CD14-positive monocyte (primary cell): ENCODE results near the gene KRT6B. TPM values are rescaled to one million over a fixed set of nuclear protein-coding genes. Genes with fewer than 3 reads are reported as not detected.

Experiments
- DNase-seq, 3 donors: peaks; one replicate each; pipeline ENCODE4 v3.0.0-alpha.2; 2011 to 2022
- H2AFZ ChIP-seq: 2 replicates; pipeline ENCODE4 v1.6.0; 2012; ENCODE audit warnings: mild to moderate bottlenecking, low read depth, low read length, inconsistent platforms; ENCODE audit not compliant: insufficient read depth, poor library complexity, severe bottlenecking
- H3K27ac ChIP-seq, 2 donors: 1 replicate in 1 of 2; 2 replicates in 1 of 2; pipeline ENCODE4 v1.5.1; 2012 to 2013; ENCODE audit warnings: low read length in 2 of 2, control low read depth in 1 of 2, inconsistent platforms in 1 of 2, low read depth in 1 of 2, mild to moderate bottlenecking in 1 of 2
- H3K27me3 ChIP-seq, 2 donors: one replicate each; pipeline versions ENCODE4 v1.6.0 to v1.6.1; 2011 to 2013; ENCODE audit warnings: low read length in 2 of 2; ENCODE audit not compliant: control insufficient read depth in 2 of 2, insufficient read depth in 2 of 2
- H3K36me3 ChIP-seq, 2 donors: replicated peaks in 1 of 2; 1 replicate in 1 of 2; 2 replicates in 1 of 2; pipeline versions ENCODE4 v1.5.1 to v1.6.1; 2012 to 2013; ENCODE audit warnings: low read length in 2 of 2, control low read depth in 1 of 2, inconsistent platforms in 1 of 2, mild to moderate bottlenecking in 1 of 2; ENCODE audit not compliant: insufficient read depth in 2 of 2, control insufficient read depth in 1 of 2
- H3K4me1 ChIP-seq, 2 donors: 1 replicate in 1 of 2; 2 replicates in 1 of 2; pipeline versions ENCODE4 v1.5.1 to v1.6.1; 2012 to 2013; ENCODE audit warnings: low read length in 2 of 2, control low read depth in 1 of 2, inconsistent platforms in 1 of 2, mild to moderate bottlenecking in 1 of 2, moderate library complexity in 1 of 2; ENCODE audit not compliant: insufficient read depth in 2 of 2, control insufficient read depth in 1 of 2
- H3K4me2 ChIP-seq: replicated peaks from 2 replicates; pipeline ENCODE3; 2012; ENCODE audit warnings: low read length, moderate library complexity, mild to moderate bottlenecking; ENCODE audit not compliant: poor library complexity, severe bottlenecking; ENCODE audit errors: extremely low read depth
- H3K4me3 ChIP-seq, 3 experiments: fragments of 200-600 bp in 1 of 3; sonication (generic) in 1 of 3; replicated peaks in 1 of 3; 1 replicate in 2 of 3; 2 replicates in 1 of 3; pipeline ENCODE4 v1.5.1; 2011 to 2013; ENCODE audit warnings: low read length in 3 of 3, mild to moderate bottlenecking in 3 of 3, control low read depth in 2 of 3, low read depth in 2 of 3, inconsistent platforms in 1 of 3, moderate library complexity in 1 of 3
- H3K79me2 ChIP-seq: 2 replicates; pipeline ENCODE4 v1.6.0; 2012; ENCODE audit warnings: mild to moderate bottlenecking, control low read depth, inconsistent platforms, low read length, moderate library complexity; ENCODE audit not compliant: insufficient read depth
- H3K9ac ChIP-seq: 2 replicates; pipeline ENCODE4 v1.6.0; 2017; ENCODE audit warnings: low read length, mild to moderate bottlenecking; ENCODE audit not compliant: insufficient read depth, poor library complexity, severe bottlenecking
- H3K9me3 ChIP-seq, 2 donors: replicated peaks in 1 of 2; 1 replicate in 1 of 2; 2 replicates in 1 of 2; pipeline versions ENCODE4 v1.5.1 to v1.6.1; 2012 to 2013; ENCODE audit warnings: low read length in 2 of 2, control low read depth in 1 of 2; ENCODE audit not compliant: control insufficient read depth in 1 of 2, insufficient read depth in 1 of 2
- H4K20me1 ChIP-seq: 2 replicates; pipeline ENCODE4 v1.6.0; 2012; ENCODE audit warnings: mild to moderate bottlenecking, low read length, control low read depth, moderate library complexity; ENCODE audit not compliant: insufficient read depth
- H3K27ac Mint-ChIP-seq, 7 donors: one replicate each; pipeline ENCODE4 v1.8.0; 2020; ENCODE audit warnings: mild to moderate bottlenecking in 7 of 7, mixed read lengths in 7 of 7, moderate library complexity in 6 of 7, inconsistent platforms in 2 of 7
- H3K27me3 Mint-ChIP-seq, 3 donors: one replicate each; pipeline ENCODE4 v1.8.0; 2021 to 2022; ENCODE audit warnings: low read depth in 3 of 3, mild to moderate bottlenecking in 3 of 3, mixed read lengths in 3 of 3, moderate library complexity in 3 of 3, inconsistent platforms in 1 of 3
- H3K36me3 Mint-ChIP-seq, 2 donors: one replicate each; pipeline ENCODE4 v1.8.0; 2020; ENCODE audit warnings: mixed read lengths in 2 of 2, inconsistent platforms in 1 of 2, mild to moderate bottlenecking in 1 of 2
- H3K4me1 Mint-ChIP-seq: one replicate; pipeline ENCODE4 v1.8.0; 2020; ENCODE audit warnings: mild to moderate bottlenecking, mixed read lengths
- H3K4me3 Mint-ChIP-seq, 2 donors: one replicate each; pipeline ENCODE4 v1.8.0; 2020; ENCODE audit warnings: mild to moderate bottlenecking in 2 of 2, mixed read lengths in 2 of 2, moderate library complexity in 1 of 2
- H3K9me3 Mint-ChIP-seq, 7 donors: one replicate each; pipeline ENCODE4 v1.8.0; 2020 to 2022; ENCODE audit warnings: mixed read lengths in 7 of 7, mild to moderate bottlenecking in 6 of 7, moderate library complexity in 6 of 7, inconsistent platforms in 2 of 7
- CTCF ChIP-seq: fragments of 200-600 bp; IDR thresholded peaks from one replicate; pipeline ENCODE4 v1.8.0; 2022; ENCODE audit warnings: antibody characterized with exemption, mild to moderate bottlenecking
- WGBS: methylation state at CpG from one replicate; pipeline ENCODE4 v1.1.5; 2013; ENCODE audit warnings: missing lambda C conversion rate; ENCODE audit not compliant: insufficient coverage; 5-methylcytosine and 5-hydroxymethylcytosine counted together
- intact Hi-C, 2 donors: fragments of 100-400 bp; cut with micrococcal nuclease; formaldehyde crosslinking; loops; one replicate each; pipeline versions ENCODE4 v1.15.0 to v1.15.1; 2023
- polyA plus RNA-seq, 3 donors: library from polyadenylated mRNA; depleted of rRNA in 1 of 3; unstranded in 2 of 3; stranded (reverse) in 1 of 3; fragments of 300-500 nt in 2 of 3; fragments of >200 nt in 1 of 3; fragmentation: Illumina TruSeq in 2 of 3; gene quantifications; 1 replicate in 2 of 3; 2 replicates in 1 of 3; pipeline ENCODE4 v1.2.3, GENCODE V29; 2012 to 2021

KRT6B gene
- polyA plus RNA-seq, 3 donors = not detected

GRCh38 chr12:52428121-52428520 lies 23.8 kb downstream of the KRT6B start:
- DNase-seq = no peak
- no peaks in the 10 kb centered on the region for H3K4me1 Mint-ChIP-seq

GRCh38 chr12:52427083-52427482 lies 24.9 kb downstream of the KRT6B start:
- intact Hi-C loops = no loop called here
- no peaks in the 10 kb centered on the region for H3K36me3 Mint-ChIP-seq

More at GRCh38 chr12:52428121-52428520, 23.8 kb downstream of the KRT6B start:
- Mint-ChIP-seq H3K27ac (no peak overlapping the region), H3K36me3 (no peaks in the 10 kb centered on the region), H3K27me3 (peaks cover 7 to 13% (median 10%) of the 10 kb centered on the region in 3 donors), H3K9me3 (no peaks in the 10 kb centered on the region), H3K4me3 (no peak overlapping the region)
- Histone ChIP-seq H3K9me3 (no peaks in the 10 kb centered on the region), H3K4me3 (no peak overlapping the region), H2AFZ (no peak overlapping the region), H3K4me2 (no peak overlapping the region), H3K79me2 (no peaks in the 10 kb centered on the region), H3K36me3 (no peaks in the 10 kb centered on the region), H3K9ac (no peak overlapping the region), H3K27ac (no peak overlapping the region), H3K4me1 (no peaks in the 10 kb centered on the region), H3K27me3 (no peaks in the 10 kb centered on the region), H4K20me1 (no peaks in the 10 kb centered on the region)
- intact Hi-C loops = no loop called here
- no peak for TF ChIP-seq CTCF
- WGBS = 74% methylated on average over 9 of the region's 10 CpGs

More at GRCh38 chr12:52427083-52427482, 24.9 kb downstream of the KRT6B start:
- no peaks in the 10 kb centered on the region for H3K4me1 Mint-ChIP-seq
- no peaks in the 10 kb centered on the region for H3K79me2 ChIP-seq
- H3K9ac ChIP-seq = no peak overlapping the region
- H3K4me1 ChIP-seq = no peaks in the 10 kb centered on the region
- no peaks in the 10 kb centered on the region for H4K20me1 ChIP-seq
- H3K4me2 ChIP-seq = no peak overlapping the region
- DNase-seq = no peak
- no peak for TF ChIP-seq CTCF
- H3K9me3 Mint-ChIP-seq = no peaks in the 10 kb centered on the region
- WGBS = no CpG with 5 or more reads among the region's 1 CpG
- no peak overlapping the region for H3K27ac ChIP-seq
- H3K4me3 Mint-ChIP-seq = no peak overlapping the region
- H3K9me3 ChIP-seq = no peaks in the 10 kb centered on the region
- H3K27ac Mint-ChIP-seq = no peak overlapping the region
- H3K36me3 ChIP-seq = no peaks in the 10 kb centered on the region
- peaks cover 7 to 15% (median 10%) of the 10 kb centered on the region in 3 donors for H3K27me3 Mint-ChIP-seq
- no peak overlapping the region for H2AFZ ChIP-seq
- no peak overlapping the region for H3K4me3 ChIP-seq
- H3K27me3 ChIP-seq = no peaks in the 10 kb centered on the region
